CD8-positive, alpha-beta memory T cell (primary cell): ENCODE results near the gene TMSB10. TPM values are rescaled to one million over a fixed set of nuclear protein-coding genes. Genes with fewer than 3 reads are reported as not detected.

Experiments
- CTCF ChIA-PET: fragments of 350-600 bp; sonication (Branson Sonifier 250); formaldehyde crosslinking; loops from one replicate; lab custom pipeline; 2021; ENCODE audit warnings: antibody characterized with exemption; lab: Charles Lee
- POLR2A ChIA-PET: fragments of 350-600 bp; sonication (Branson Sonifier 250); formaldehyde crosslinking; loops from one replicate; lab custom pipeline; 2021; ENCODE audit warnings: antibody characterized with exemption; lab: Charles Lee
- DNase-seq, 5 donors: peaks; one replicate each; pipeline versions ENCODE4 v3.0.0 to v3.0.0-alpha.2; 2020 to 2022; ENCODE audit warnings: mixed read lengths in 1 of 5
- H3K27ac ChIP-seq: one replicate; pipeline ENCODE4 v1.7.0; 2013; ENCODE audit warnings: low read depth, mild to moderate bottlenecking, low read length, moderate library complexity
- H3K27me3 ChIP-seq: 2 replicates; pipeline ENCODE4 v1.7.0; 2013; ENCODE audit warnings: low read length, mild to moderate bottlenecking; ENCODE audit not compliant: insufficient read depth, poor library complexity, severe bottlenecking
- H3K36me3 ChIP-seq: 2 replicates; pipeline ENCODE4 v1.7.0; 2013; ENCODE audit warnings: mild to moderate bottlenecking, low read length, moderate library complexity; ENCODE audit not compliant: insufficient read depth
- H3K4me1 ChIP-seq: 2 replicates; pipeline ENCODE4 v1.7.0; 2013; ENCODE audit warnings: mild to moderate bottlenecking, low read length, moderate library complexity; ENCODE audit not compliant: insufficient read depth
- H3K4me3 ChIP-seq: 2 replicates; pipeline ENCODE4 v1.7.0; 2013; ENCODE audit warnings: mild to moderate bottlenecking, low read length
- H3K9me3 ChIP-seq: 2 replicates; pipeline ENCODE4 v1.7.0; 2013; ENCODE audit warnings: mild to moderate bottlenecking, low read length
- H3K27ac Mint-ChIP-seq, 8 donors: one replicate each; pipeline ENCODE4 v1.8.0; 2020 to 2021; ENCODE audit warnings: mixed read lengths in 8 of 8, mild to moderate bottlenecking in 6 of 8, inconsistent platforms in 3 of 8, moderate library complexity in 3 of 8
- H3K27me3 Mint-ChIP-seq, 2 donors: one replicate each; pipeline ENCODE4 v1.8.0; 2020 to 2021; ENCODE audit warnings: mixed read lengths in 2 of 2, mild to moderate bottlenecking in 1 of 2, moderate library complexity in 1 of 2
- H3K36me3 Mint-ChIP-seq, 3 donors: one replicate each; pipeline ENCODE4 v1.8.0; 2020 to 2021; ENCODE audit warnings: mixed read lengths in 3 of 3, inconsistent platforms in 1 of 3, mild to moderate bottlenecking in 1 of 3
- H3K4me1 Mint-ChIP-seq, 3 donors: one replicate each; pipeline ENCODE4 v1.8.0; 2020 to 2021; ENCODE audit warnings: mixed read lengths in 3 of 3, inconsistent platforms in 1 of 3, mild to moderate bottlenecking in 1 of 3
- H3K4me3 Mint-ChIP-seq, 7 donors: one replicate each; pipeline ENCODE4 v1.8.0; 2020 to 2021; ENCODE audit warnings: mixed read lengths in 7 of 7, mild to moderate bottlenecking in 6 of 7, moderate library complexity in 4 of 7, inconsistent platforms in 2 of 7
- H3K9me3 Mint-ChIP-seq, 5 donors: one replicate each; pipeline ENCODE4 v1.8.0; 2020 to 2022; ENCODE audit warnings: mixed read lengths in 5 of 5, mild to moderate bottlenecking in 3 of 5, moderate library complexity in 2 of 5, inconsistent platforms in 1 of 5
- polyA plus RNA-seq: library from polyadenylated mRNA; unstranded; fragments of 300-500 nt; fragmentation: Illumina TruSeq; gene quantifications from one replicate; pipeline ENCODE4 v1.2.3, GENCODE V29; 2021
- total RNA-seq, 2 experiments: library from RNA; stranded (reverse); gene quantifications; one replicate each; pipeline ENCODE4 v1.2.3, GENCODE V29; 2021

The TMSB10 gene
- total and polyA plus RNA-seq, 3 experiments from 2014 or later: 1,121 to 4,836 (median 1,125) TPM

DNA sequence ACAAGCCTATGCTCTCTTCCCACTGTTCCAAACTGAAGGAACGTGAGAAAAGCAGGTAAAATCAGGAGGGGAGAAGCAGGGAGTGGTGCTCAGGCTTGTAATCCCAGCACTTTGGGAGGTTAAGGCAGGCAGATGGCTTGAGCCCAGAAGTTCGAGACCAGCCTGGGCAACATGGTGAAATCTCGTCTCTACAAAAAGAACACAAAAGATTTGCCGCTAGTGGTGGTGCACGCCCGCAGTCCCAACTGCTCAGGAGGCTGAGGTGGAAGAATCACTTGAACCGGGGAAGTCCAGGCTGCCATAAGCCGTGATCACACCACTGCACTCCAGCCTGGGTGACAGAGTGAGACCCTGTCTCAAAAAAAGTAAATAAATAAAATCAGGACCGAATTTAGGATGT, 1.3 kb upstream of the TMSB10 start:
- peaks cover 6 to 17% (median 14%) of the 10 kb centered on the region in 3 donors for H3K36me3 Mint-ChIP-seq
- DNase-seq: peak in 1 of 5 donors; percentile 23
- ChIA-PET CTCF (interaction anchor here (1.2 to 7.6 kb wide), 5 partner anchors 16 to 163 kb away, joined by 3 to 59 read pairs (median 5); partner anchors contain the start of gene TRABD2A), POLR2A (interaction anchor here (1.3 to 4.7 kb wide), 2 partner anchors 16 to 21 kb away, joined by 7 to 54 read pairs; no protein-coding TSS in a partner anchor)
- Histone ChIP-seq H3K9me3 (peaks cover under 1% of the 10 kb centered on the region), H3K4me3 (peak overlapping the region; percentile 54), H3K4me1 (peaks cover 35% of the 10 kb centered on the region), H3K27ac (no peak overlapping the region), H3K27me3 (no peaks in the 10 kb centered on the region), H3K36me3 (no peaks in the 10 kb centered on the region)
- peaks cover 0 to 7% (median 3%) of the 10 kb centered on the region in 5 donors for H3K9me3 Mint-ChIP-seq
- peaks cover 0 to 5% of the 10 kb centered on the region in 2 donors for H3K27me3 Mint-ChIP-seq
- H3K4me3 Mint-ChIP-seq: peak overlapping the region; percentile 91 to 97 (median 93)
- H3K4me1 Mint-ChIP-seq: peaks cover 43 to 63% (median 58%) of the 10 kb centered on the region in 3 donors
- H3K27ac Mint-ChIP-seq: peak overlapping the region in 6 of 8 donors; percentile 86 to 96 (median 90)

DNA sequence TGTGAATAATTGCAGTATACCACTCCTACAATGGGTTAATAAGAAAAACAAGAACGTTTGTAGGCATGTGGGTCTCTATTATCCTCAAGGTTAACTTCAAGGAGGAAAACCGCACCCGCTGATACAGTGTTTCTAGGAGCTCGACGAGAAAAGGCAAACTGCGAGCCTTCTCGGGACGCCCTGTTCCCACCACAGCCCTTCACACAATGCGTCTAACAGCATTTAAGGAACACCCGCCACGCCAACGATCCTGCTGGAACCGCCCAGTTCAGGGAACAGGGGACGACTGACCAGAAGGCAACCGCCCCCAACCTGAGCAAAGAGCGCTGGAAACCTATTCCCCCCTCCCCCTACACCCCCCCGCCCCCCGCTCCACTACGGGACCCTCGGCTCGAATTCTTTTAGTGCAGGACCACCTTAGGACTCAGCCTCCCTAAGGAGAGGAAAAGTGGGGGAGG, 710 bp upstream of the TMSB10 start:
- Histone ChIP-seq H3K9me3 (peaks cover 6% of the 10 kb centered on the region), H3K36me3 (no peaks in the 10 kb centered on the region), H3K27me3 (no peaks in the 10 kb centered on the region), H3K4me1 (peaks cover 33% of the 10 kb centered on the region), H3K27ac (peak overlapping the region; percentile 73), H3K4me3 (peak overlapping the region; percentile 92)
- ChIA-PET POLR2A (interaction anchor here (1.3 to 4.7 kb wide), 4 partner anchors 16 to 24 kb away, joined by 7 to 65 read pairs (median 50); partner anchors contain the start of gene TRABD2A), CTCF (interaction anchor here (1.2 to 7.6 kb wide), 6 partner anchors 15 to 164 kb away, joined by 3 to 59 read pairs (median 10); partner anchors contain the start of gene TRABD2A)
- peaks cover 46 to 61% (median 58%) of the 10 kb centered on the region in 3 donors for H3K4me1 Mint-ChIP-seq
- peaks cover 0 to 5% of the 10 kb centered on the region in 2 donors for H3K27me3 Mint-ChIP-seq
- peaks cover 0 to 8% (median 7%) of the 10 kb centered on the region in 5 donors for H3K9me3 Mint-ChIP-seq
- H3K4me3 Mint-ChIP-seq: peak overlapping the region; percentile 91 to 97 (median 93)
- H3K36me3 Mint-ChIP-seq: peaks cover 6 to 17% (median 14%) of the 10 kb centered on the region in 3 donors
- H3K27ac Mint-ChIP-seq: peak overlapping the region; percentile 83 to 98 (median 90)
- DNase-seq: peak in 1 of 5 donors; percentile 64

DNA sequence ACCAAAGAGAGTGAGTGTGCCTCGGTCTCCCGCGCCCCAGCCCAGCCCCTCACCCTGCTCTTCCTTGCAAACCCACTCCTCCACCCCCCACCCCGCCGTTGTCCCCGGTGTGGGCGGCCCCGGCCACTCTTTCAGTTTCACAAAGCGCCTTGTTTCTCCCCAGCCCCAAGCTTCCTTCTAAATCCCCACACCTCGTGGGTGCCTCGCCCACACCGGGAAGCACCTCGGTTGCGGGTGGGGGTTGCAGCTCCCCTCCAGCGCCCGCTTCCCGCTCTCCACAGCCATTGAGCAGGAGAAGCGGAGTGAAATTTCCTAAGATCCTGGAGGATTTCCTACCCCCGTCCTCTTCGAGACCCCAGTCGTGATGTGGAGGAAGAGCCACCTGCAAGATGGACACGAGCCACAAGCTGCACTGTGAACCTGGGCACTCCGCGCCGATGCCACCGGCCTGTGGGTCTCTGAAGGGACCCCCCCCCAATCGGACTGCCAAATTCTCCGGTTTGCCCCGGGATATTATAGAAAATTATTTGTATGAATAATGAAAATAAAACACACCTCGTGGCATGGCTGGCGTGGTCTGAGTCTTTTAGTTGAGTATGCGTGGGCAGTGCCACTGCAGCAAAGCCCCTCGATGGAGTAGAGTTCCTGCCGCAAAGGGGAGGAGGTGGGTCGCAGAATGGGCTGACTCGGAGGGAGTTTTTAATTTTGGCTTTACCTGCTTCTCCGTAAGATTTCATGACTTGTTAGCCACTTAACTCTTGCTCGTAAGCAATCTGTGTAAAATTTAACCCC, 848 bp downstream of the TMSB10 start:
- H3K36me3 Mint-ChIP-seq: peaks cover 6 to 18% (median 17%) of the 10 kb centered on the region in 3 donors
- CTCF ChIA-PET: interaction anchor here (0.9 to 7.6 kb wide), 11 partner anchors 8 to 409 kb away, joined by 3 to 66 read pairs (median 5); partner anchors contain the start of gene TRABD2A
- Histone ChIP-seq H3K4me1 (peaks cover 32% of the 10 kb centered on the region), H3K27me3 (no peaks in the 10 kb centered on the region), H3K27ac (peak overlapping the region; percentile 73), H3K4me3 (peak overlapping the region; percentile 92), H3K36me3 (no peaks in the 10 kb centered on the region), H3K9me3 (peaks cover 6% of the 10 kb centered on the region)
- peaks cover 51 to 64% (median 57%) of the 10 kb centered on the region in 3 donors for H3K4me1 Mint-ChIP-seq
- H3K4me3 Mint-ChIP-seq: peak overlapping the region; percentile 91 to 97 (median 96)
- peak overlapping the region; percentile 87 to 97 (median 94) for H3K27ac Mint-ChIP-seq
- POLR2A ChIA-PET: interaction anchor here (0.5 to 4.7 kb wide), 22 partner anchors 8 to 671 kb away, joined by 3 to 65 read pairs (median 4); partner anchors contain the start of genes DNAH6, KCMF1, TRABD2A and VAMP8
- peak; percentile 37 to 70 (median 53) for DNase-seq
- H3K27me3 Mint-ChIP-seq: peaks cover 0 to 5% of the 10 kb centered on the region in 2 donors
- peaks cover 0 to 12% (median 8%) of the 10 kb centered on the region in 5 donors for H3K9me3 Mint-ChIP-seq

DNA sequence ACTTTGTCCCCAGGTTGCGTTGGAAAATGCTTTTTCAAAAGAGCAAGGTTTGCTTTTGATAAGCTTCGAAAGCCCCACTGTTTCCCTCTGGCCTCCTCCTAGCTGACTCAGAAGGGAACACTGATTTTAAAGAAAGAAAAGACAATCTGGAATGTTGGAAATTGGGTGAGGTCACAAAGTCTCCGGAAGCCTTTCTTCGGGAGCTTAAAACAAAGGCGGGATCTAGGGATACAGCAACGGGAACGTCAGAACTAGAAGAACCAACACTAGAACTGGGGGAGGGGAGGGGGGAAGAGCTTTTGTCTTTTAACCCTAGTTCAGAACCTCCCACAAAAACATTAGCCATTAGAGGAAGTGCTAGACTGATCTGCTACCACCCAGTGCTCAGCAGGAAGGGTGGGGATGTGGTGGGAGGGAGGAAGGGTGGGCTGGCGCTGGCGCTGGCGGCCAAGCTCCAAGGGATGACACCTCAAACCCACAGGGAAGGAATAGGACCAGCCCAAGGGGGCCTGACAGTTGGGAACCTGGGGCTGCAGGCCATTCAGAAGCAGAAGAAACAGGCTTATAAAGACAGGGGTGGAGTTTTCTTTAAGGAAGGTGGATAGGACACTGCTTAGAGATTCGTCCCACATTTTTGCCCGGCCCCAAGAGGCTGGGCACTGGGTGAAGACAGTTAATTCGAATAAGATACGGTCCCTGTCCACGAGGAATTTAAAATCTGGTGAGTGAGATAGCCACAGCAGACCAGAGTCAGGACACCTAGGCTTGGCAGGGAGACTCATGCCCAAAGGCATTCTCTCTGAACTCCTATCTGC, 1.7 kb downstream of the TMSB10 start:
- Mint-ChIP-seq H3K4me3 (peak overlapping the region; percentile 91 to 97 (median 96)), H3K9me3 (peaks cover 0 to 12% (median 8%) of the 10 kb centered on the region in 5 donors), H3K4me1 (peaks cover 48 to 60% (median 59%) of the 10 kb centered on the region in 3 donors), H3K27me3 (peaks cover 0 to 5% of the 10 kb centered on the region in 2 donors), H3K27ac (peak overlapping the region; percentile 87 to 97 (median 94)), H3K36me3 (peaks cover 6 to 18% (median 17%) of the 10 kb centered on the region in 3 donors)
- peak overlapping the region; percentile 73 for H3K27ac ChIP-seq
- no peaks in the 10 kb centered on the region for H3K36me3 ChIP-seq
- peak; percentile 53 to 80 (median 76) for DNase-seq
- POLR2A ChIA-PET: interaction anchor here (0.5 to 4.7 kb wide), 19 partner anchors 9 to 670 kb away, joined by 3 to 65 read pairs (median 5); partner anchors contain the start of genes DNAH6, KCMF1, TRABD2A and VAMP8
- H3K9me3 ChIP-seq: peaks cover 6% of the 10 kb centered on the region
- peaks cover 32% of the 10 kb centered on the region for H3K4me1 ChIP-seq
- H3K4me3 ChIP-seq: peak overlapping the region; percentile 92
- no peaks in the 10 kb centered on the region for H3K27me3 ChIP-seq
- CTCF ChIA-PET: interaction anchor here (0.9 to 7.6 kb wide), 10 partner anchors 9 to 386 kb away, joined by 3 to 66 read pairs (median 6); partner anchors contain the start of gene TRABD2A

DNA sequence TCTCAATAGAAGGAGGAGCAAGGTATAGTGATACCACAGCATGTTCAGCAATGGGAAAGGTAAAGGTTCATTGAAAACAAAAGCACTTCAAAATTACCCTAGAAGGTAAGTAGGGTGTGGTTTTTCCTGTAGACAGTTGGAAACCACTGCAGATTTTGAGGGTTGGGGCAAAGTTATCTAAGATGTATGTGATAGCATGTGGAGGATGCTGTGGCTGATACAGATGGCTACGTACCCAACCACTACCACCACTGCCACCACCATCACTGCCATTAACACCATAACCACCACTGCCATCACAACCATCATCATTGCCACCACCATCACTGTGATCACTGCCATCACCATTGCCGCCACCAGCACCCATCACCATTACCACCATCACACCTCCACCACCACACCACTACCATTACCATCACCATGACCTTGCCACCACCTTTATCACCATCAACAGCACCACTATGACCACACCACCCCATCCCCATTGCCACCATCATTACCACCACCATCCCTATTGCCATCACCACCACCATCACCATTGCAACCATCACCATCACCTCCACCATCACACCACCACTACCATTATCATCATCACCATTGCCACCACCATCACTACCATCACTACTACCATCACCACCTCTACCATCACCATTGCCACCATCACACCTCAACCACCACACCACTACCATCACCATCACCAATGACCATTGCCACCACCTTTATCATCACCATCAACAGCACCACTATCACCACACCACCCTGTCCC, 3.7 kb downstream of the TMSB10 start:
- Histone ChIP-seq H3K9me3 (peaks cover 6% of the 10 kb centered on the region), H3K36me3 (no peaks in the 10 kb centered on the region), H3K4me1 (peaks cover 29% of the 10 kb centered on the region), H3K27me3 (no peaks in the 10 kb centered on the region), H3K4me3 (peak overlapping the region; percentile 0), H3K27ac (no peak overlapping the region)
- CTCF ChIA-PET: interaction anchor here (0.9 to 7.6 kb wide), 4 partner anchors 11 to 27 kb away, joined by 3 to 66 read pairs (median 32); partner anchors contain the start of gene TRABD2A
- Mint-ChIP-seq H3K4me3 (peak overlapping the region; percentile 42 to 97 (median 93)), H3K27me3 (peaks cover 0 to 4% of the 10 kb centered on the region in 2 donors), H3K36me3 (peaks cover 6 to 18% (median 17%) of the 10 kb centered on the region in 3 donors), H3K4me1 (peaks cover 40 to 46% (median 45%) of the 10 kb centered on the region in 3 donors), H3K9me3 (peaks cover 0 to 12% (median 8%) of the 10 kb centered on the region in 5 donors), H3K27ac (peak overlapping the region; percentile 78 to 97 (median 93))
- POLR2A ChIA-PET: interaction anchor here (4.7 kb wide), 1 partner anchor 21 kb away, joined by 54 read pairs; no protein-coding TSS in a partner anchor
- peak in 4 of 5 donors; percentile 40 to 78 (median 64) for DNase-seq

DNA sequence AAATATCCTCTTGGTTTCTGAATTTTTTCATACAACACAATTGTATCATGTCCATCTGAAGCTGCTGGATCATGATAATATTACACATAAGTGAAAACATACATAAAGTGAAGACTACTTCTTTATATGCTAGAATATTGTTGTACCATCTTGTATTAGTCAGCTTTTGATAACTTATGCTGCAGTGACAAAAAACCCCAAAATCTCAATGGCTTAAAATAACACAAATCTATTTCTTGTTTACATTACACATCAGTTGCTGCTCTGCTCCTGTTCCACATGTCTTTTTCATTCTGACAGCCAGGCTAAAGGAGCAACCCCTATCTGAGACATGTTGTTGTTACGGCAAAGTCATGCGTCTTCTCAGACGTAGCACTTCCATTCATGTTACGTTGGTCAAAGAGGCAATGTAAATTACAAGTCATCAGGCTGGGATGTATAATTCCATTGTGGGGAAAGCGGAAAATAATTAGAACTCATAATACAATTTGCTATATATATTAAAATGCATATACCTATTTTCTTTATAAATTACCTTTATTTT, 5.8 kb downstream of the TMSB10 start:
- Histone ChIP-seq H3K9me3 (peaks cover 6% of the 10 kb centered on the region), H3K36me3 (no peaks in the 10 kb centered on the region), H3K27ac (no peak overlapping the region), H3K4me3 (no peak overlapping the region), H3K27me3 (no peaks in the 10 kb centered on the region), H3K4me1 (peaks cover 23% of the 10 kb centered on the region)
- CTCF ChIA-PET: interaction anchor here (1.1 to 3.8 kb wide), 2 partner anchors 15 to 170 kb away, joined by 3 to 28 read pairs; no protein-coding TSS in a partner anchor
- no peak for DNase-seq
- peaks cover 33 to 38% (median 35%) of the 10 kb centered on the region in 3 donors for H3K4me1 Mint-ChIP-seq
- H3K27me3 Mint-ChIP-seq: peaks cover 0 to 3% of the 10 kb centered on the region in 2 donors
- POLR2A ChIA-PET: interaction anchor here (0.5 kb wide), 1 partner anchor 28 kb away, joined by 3 read pairs; no protein-coding TSS in a partner anchor
- H3K36me3 Mint-ChIP-seq: peaks cover 6 to 18% (median 10%) of the 10 kb centered on the region in 3 donors
- peak overlapping the region in 1 of 8 donors; percentile 5 for H3K27ac Mint-ChIP-seq
- no peak overlapping the region for H3K4me3 Mint-ChIP-seq
- H3K9me3 Mint-ChIP-seq: peaks cover 0 to 12% (median 8%) of the 10 kb centered on the region in 5 donors
